OCI-LY3 (cell line): Measurements from ENCODE around the gene EPHA10.

Experiments used
- EZH2phosphoT487 ChIP-seq: fragments of 200-600 bp; shearing (Covaris generic); IDR thresholded peaks from 2 replicates; pipeline ENCODE4 v1.6.1; 2018; ENCODE audit warnings: antibody characterized with exemption, mixed run types, low read depth
- TF ChIP-seq, protein P1 (sequence below): fragments of 200-600, 300-600 bp; sonication (generic); IDR thresholded peaks from 2 replicates; pipeline ENCODE4 v1.5.1; 2014; ENCODE audit warnings: antibody characterized with exemption, low read length, low read depth

DNA sequence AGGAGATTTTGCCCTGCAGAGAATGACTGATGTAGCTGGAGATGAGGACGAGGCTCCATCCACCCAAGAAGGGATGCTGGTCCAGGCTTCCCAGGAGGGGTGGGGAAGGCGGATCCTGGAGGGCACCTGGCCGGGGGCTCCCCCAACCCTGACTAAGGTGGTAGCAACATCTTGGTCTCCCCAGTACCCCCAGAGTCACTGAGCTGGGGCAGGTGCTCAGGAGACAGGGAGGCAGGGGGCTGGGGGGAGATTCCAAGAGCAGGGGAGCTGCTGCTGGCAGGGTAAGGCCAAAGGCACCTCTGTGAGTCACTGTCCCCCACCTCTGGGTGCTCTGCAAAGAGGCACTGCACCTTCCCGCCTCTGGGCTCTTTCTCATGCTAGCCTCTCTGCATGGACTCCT, 48.6 kb downstream of the EPHA10 start:
- TF ChIP-seq, protein P1, sequence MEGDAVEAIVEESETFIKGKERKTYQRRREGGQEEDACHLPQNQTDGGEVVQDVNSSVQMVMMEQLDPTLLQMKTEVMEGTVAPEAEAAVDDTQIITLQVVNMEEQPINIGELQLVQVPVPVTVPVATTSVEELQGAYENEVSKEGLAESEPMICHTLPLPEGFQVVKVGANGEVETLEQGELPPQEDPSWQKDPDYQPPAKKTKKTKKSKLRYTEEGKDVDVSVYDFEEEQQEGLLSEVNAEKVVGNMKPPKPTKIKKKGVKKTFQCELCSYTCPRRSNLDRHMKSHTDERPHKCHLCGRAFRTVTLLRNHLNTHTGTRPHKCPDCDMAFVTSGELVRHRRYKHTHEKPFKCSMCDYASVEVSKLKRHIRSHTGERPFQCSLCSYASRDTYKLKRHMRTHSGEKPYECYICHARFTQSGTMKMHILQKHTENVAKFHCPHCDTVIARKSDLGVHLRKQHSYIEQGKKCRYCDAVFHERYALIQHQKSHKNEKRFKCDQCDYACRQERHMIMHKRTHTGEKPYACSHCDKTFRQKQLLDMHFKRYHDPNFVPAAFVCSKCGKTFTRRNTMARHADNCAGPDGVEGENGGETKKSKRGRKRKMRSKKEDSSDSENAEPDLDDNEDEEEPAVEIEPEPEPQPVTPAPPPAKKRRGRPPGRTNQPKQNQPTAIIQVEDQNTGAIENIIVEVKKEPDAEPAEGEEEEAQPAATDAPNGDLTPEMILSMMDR, result no peak
- TF ChIP-seq EZH2phosphoT487, result no peak
